Esophagus squamous epithelium (tissue), 4 donors: ENCODE measurements around the gene CARM1.

ENCODE experiments used
- CTCF ChIP-seq, 6 experiments: fragments of 450-650 bp in 4 of 6; fragments of 200-600 bp in 2 of 6; sonication (generic) in 2 of 6; IDR thresholded peaks; one replicate each; pipeline ENCODE4 v1.5.1; 2016 to 2019; ENCODE audit warnings: antibody characterized with exemption in 6 of 6, mild to moderate bottlenecking in 4 of 6, moderate library complexity in 4 of 6
- POLR2A ChIP-seq, 4 donors: fragments of 450-650 bp; IDR thresholded peaks; one replicate each; pipeline ENCODE4 v1.6.1; 2017; ENCODE audit warnings: antibody characterized with exemption in 4 of 4, mild to moderate bottlenecking in 4 of 4, moderate library complexity in 3 of 4

DNA sequence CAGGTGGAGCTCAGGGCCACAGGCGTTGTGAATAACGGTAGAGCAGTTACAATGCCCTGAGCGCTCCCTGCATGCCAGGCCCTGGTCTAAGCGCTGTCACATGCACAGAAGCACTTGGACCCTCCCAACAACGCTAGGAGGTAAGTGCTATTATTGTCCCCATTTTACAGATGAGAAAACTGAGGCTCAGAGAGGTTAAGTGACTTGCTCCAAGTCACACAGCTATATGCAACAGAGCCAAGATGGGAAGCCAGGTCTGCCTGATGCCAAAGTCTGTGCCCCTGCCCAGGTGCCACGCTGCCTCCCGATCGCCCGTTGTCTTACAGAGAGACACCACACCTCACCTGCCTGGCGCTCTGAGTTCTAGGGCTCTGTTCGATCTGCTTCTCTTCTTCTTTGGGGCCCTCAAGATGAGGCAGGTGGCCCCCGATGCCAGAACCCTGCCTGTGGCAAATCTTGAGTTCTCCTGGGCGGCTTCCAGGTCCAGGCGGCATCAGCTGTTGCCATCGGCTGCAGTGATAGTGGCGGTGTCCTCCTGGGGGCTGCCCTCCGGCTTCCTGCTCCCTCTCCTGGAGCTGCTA is 37.1 kb downstream of the CARM1 start:
- TF ChIP-seq CTCF (IDR thresholded peaks at IDR 0.05), result no peak
- no peak for TF ChIP-seq POLR2A (IDR thresholded peaks at IDR 0.05)
